Muscle layer of duodenum (tissue), 2 donors: ENCODE data around the gene OFD1.
A peak's percentile ranks its signal among the peaks of the same experiment; 100 is the strongest.

Source experiments
- H3K27ac ChIP-seq: one replicate; pipeline ENCODE4 v1.7.0; 2013; ENCODE audit warnings: mild to moderate bottlenecking, low read length
- H3K27me3 ChIP-seq: one replicate; pipeline ENCODE4 v1.7.0; 2013; ENCODE audit warnings: low read depth, mild to moderate bottlenecking, control low read depth, low read length
- H3K36me3 ChIP-seq, 2 donors: one replicate each; pipeline ENCODE4 v1.7.0; 2013; ENCODE audit warnings: low read length in 2 of 2, control low read depth in 1 of 2, mild to moderate bottlenecking in 1 of 2; ENCODE audit not compliant: insufficient read depth in 2 of 2, control insufficient read depth in 1 of 2
- H3K4me1 ChIP-seq, 2 donors: one replicate each; pipeline ENCODE4 v1.7.0; 2013; ENCODE audit warnings: low read length in 2 of 2, mild to moderate bottlenecking in 2 of 2, control low read depth in 1 of 2, moderate library complexity in 1 of 2; ENCODE audit not compliant: insufficient read depth in 2 of 2, control insufficient read depth in 1 of 2
- H3K4me3 ChIP-seq, 2 donors: one replicate each; pipeline ENCODE4 v1.7.0; 2013; ENCODE audit warnings: low read length in 2 of 2, low read depth in 1 of 2, mild to moderate bottlenecking in 1 of 2
- H3K9me3 ChIP-seq, 2 donors: one replicate each; pipeline ENCODE4 v1.7.0; 2013; ENCODE audit warnings: low read length in 2 of 2, control low read depth in 1 of 2, mild to moderate bottlenecking in 1 of 2; ENCODE audit not compliant: control insufficient read depth in 1 of 2
- donor health status: healthy.

Gene OFD1

DNA sequence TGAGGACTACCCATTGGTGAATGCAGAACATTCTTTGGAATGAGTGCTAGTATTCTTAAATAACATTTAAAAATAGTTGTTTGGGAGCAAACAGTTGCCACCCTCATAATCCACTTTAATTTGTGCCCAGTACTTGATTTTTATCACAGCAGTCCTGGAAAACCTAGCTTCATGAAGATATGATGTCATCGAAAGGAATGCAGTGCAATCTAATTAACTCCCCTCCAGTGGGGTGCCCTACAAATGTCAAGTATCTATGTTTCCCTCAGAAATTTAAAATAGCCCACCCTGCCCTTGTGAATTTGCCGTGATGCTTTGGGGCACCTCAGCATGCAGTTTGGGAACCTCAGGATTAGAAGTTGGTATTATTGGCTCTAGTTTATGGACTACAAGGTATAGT, 40.2 kb upstream of the OFD1 start:
- H3K27me3 ChIP-seq = no peaks in the 10 kb centered on the region
- H3K27ac ChIP-seq = no peak overlapping the region
- no peaks in the 10 kb centered on the region for H3K36me3 ChIP-seq
- no peaks in the 10 kb centered on the region for H3K9me3 ChIP-seq
- no peak overlapping the region for H3K4me3 ChIP-seq
- peaks cover 11 to 49% of the 10 kb centered on the region in 2 donors for H3K4me1 ChIP-seq

DNA sequence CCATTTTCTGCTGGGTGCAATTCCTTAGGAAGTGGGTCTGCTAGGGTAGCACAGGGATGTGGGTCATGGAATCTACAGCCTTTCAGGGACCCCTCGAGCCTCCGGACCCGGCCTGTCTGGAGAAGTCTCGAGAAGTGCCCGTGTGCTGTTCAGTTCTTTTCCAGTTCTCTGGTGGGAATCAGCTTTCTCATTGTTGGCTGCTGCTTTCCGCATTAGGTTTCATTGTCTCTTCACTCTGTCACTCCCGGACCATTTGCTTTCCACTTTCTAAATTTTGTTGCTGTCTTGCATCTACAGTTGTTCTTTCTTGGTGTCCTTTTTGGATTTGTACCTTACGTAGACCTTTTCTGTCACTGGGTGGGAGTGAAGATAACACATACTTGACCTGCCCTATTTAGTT, 39.6 kb upstream of the OFD1 start:
- Histone ChIP-seq H3K4me1 (peaks cover 11 to 49% of the 10 kb centered on the region in 2 donors), H3K4me3 (no peak overlapping the region), H3K27ac (no peak overlapping the region), H3K9me3 (no peaks in the 10 kb centered on the region), H3K27me3 (no peaks in the 10 kb centered on the region), H3K36me3 (no peaks in the 10 kb centered on the region)

DNA sequence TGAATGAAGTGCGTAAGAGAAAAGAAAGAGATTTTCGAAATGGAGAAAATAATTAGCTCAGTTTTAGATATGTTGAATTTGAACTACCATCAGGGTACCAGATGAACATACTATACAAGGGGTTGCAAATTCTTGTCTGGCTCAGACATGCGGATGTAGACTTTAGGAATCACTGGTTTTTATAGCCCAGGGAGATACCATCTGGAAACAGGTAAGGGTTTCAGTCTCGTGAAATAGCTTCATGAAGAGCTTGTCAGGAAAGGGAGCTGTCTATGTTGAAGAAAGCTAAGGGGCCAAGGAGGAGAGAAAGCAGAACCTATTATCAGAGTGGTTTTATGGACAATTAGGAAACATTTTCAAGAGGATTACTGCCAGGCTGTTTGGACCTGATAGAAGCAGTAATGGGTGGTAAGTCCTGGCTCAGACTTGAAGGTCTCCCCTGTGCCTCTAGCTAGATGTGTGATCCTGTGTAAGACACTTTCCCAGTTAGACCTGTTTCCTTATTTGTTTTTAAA, 38.9 kb upstream of the OFD1 start:
- H3K27ac ChIP-seq = no peak overlapping the region

DNA sequence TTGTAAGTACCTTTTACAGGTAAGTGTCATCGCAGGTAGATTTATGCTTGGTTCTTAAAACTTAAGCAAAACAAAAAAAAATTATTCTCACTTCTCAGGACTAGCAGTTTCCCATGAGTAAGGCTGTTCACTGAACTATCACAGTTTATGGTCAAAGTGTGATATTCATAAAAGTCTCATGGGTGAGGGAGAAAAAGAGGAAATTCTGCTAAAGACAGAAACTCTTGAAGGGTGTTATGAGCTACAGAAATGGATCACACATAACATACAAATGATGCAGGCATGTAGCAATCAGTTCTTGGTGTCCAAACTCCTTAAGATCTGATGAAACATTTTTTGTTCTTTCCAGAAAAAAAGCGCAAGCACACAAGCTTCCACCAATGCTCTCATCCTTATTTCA, 37.1 kb upstream of the OFD1 start:
- H3K4me1 ChIP-seq = peaks cover 15 to 47% of the 10 kb centered on the region in 2 donors
- no peak overlapping the region for H3K27ac ChIP-seq
- no peaks in the 10 kb centered on the region for H3K36me3 ChIP-seq
- no peaks in the 10 kb centered on the region for H3K27me3 ChIP-seq
- no peak overlapping the region for H3K4me3 ChIP-seq
- no peaks in the 10 kb centered on the region for H3K9me3 ChIP-seq

More for the DNA sequence above, 38.9 kb upstream of the OFD1 start:
- peaks cover 11 to 49% of the 10 kb centered on the region in 2 donors for H3K4me1 ChIP-seq
- H3K27me3 ChIP-seq = no peaks in the 10 kb centered on the region
- no peaks in the 10 kb centered on the region for H3K9me3 ChIP-seq
- H3K36me3 ChIP-seq = no peaks in the 10 kb centered on the region
- no peak overlapping the region for H3K4me3 ChIP-seq

DNA sequence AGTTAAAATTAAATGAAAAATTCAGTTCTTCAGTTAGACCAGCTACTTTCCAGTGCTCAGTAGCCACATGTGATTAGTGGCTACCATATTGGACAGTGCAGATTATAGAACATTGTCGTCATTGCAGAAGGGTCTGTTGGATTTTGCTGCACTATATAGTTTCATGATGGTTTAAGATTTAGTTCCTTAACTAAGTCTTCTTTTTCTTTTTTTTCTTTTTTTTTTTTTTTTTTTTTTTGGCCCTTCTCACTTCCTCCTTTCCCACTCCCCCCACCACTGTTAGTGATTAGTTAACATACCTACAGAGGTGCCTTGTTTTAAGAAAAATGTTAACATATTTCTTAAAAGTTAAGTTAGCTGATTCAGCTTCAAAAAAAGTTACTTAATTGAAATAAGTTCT, 36.6 kb upstream of the OFD1 start:
- Histone ChIP-seq H3K27me3 (no peaks in the 10 kb centered on the region), H3K4me3 (no peak overlapping the region), H3K9me3 (no peaks in the 10 kb centered on the region), H3K4me1 (peaks cover 15 to 43% of the 10 kb centered on the region in 2 donors), H3K36me3 (no peaks in the 10 kb centered on the region), H3K27ac (no peak overlapping the region)

DNA sequence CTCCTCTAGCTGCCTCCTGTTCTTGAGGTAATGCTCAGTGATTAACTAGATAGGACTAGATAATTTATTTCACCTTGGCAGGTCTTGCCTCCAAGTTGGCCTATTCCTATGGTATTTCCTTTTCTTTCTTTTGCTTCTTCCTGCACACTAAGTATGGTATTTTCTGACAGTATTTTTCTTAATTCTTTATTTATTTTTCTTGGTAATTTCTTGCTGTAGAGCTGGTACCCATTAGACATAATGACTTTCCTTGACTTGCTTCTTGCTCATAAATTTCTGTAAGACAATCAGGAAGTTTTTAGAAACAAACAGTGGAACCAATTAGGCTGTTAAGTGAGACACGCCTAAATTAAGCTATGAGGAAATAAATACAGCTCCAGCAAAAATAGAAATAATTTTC, 36.1 kb upstream of the OFD1 start:
- peak overlapping the region; percentile 58 for H3K27ac ChIP-seq
- peaks cover 15 to 44% of the 10 kb centered on the region in 2 donors for H3K4me1 ChIP-seq

DNA sequence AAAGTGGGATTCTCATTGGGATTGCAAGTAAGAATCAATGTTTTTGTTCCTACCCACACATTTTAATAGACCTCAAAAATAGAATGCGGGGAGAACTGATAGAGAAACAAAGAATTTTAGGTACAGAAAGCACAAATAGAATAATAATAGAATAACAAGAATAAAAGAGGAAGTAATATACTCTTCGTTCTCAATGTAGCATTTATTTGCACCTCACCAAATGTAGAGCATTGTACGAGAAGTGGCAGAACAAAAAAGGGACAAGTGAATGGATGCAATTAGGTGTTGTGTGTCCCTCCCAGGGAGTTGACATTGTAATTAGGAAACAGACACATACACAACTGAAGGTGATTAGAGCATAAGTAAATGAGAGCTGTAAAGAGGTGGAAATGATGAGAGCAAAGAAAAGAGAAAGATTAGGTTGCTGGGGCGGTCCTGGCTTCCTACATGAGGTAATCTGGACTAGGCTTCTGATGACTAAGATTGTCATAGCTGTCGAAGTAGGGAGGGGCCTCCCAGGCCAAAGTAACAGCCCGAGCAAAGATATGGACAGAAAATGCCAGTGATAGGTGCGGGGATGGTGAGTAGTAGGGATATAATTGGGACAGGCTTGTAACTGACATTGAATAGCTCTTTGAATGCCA, 35.2 kb upstream of the OFD1 start:
- Histone ChIP-seq H3K9me3 (no peaks in the 10 kb centered on the region), H3K27me3 (no peaks in the 10 kb centered on the region), H3K27ac (no peak overlapping the region), H3K36me3 (no peaks in the 10 kb centered on the region), H3K4me1 (peaks cover 11 to 40% of the 10 kb centered on the region in 2 donors), H3K4me3 (no peak overlapping the region)

More for the DNA sequence above, 36.1 kb upstream of the OFD1 start:
- H3K36me3 ChIP-seq = no peaks in the 10 kb centered on the region
- no peaks in the 10 kb centered on the region for H3K27me3 ChIP-seq
- no peak overlapping the region for H3K4me3 ChIP-seq
- H3K9me3 ChIP-seq = no peaks in the 10 kb centered on the region

DNA sequence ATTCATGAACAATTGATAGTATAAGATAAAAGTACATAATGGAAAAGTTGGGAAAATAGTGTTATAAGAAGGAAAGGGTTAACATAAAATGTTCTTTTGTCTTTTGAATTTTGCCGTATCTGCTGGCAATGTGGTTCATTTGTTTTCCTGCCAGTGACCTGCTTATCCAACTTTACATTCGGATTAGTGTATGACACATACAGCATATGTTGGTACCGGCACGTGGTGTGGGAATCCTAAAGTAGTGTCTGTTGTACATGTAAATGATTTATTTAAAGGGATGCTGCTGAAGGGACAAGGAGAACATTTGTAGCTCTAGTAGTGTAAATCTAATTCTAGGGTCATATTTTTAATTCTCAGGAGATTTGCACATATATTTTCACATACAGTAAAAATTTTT, 34.2 kb upstream of the OFD1 start:
- H3K9me3 ChIP-seq = no peaks in the 10 kb centered on the region
- H3K4me1 ChIP-seq = peaks cover 9 to 35% of the 10 kb centered on the region in 2 donors
- no peaks in the 10 kb centered on the region for H3K36me3 ChIP-seq
- H3K27ac ChIP-seq = no peak overlapping the region
- H3K4me3 ChIP-seq = no peak overlapping the region
- no peaks in the 10 kb centered on the region for H3K27me3 ChIP-seq

DNA sequence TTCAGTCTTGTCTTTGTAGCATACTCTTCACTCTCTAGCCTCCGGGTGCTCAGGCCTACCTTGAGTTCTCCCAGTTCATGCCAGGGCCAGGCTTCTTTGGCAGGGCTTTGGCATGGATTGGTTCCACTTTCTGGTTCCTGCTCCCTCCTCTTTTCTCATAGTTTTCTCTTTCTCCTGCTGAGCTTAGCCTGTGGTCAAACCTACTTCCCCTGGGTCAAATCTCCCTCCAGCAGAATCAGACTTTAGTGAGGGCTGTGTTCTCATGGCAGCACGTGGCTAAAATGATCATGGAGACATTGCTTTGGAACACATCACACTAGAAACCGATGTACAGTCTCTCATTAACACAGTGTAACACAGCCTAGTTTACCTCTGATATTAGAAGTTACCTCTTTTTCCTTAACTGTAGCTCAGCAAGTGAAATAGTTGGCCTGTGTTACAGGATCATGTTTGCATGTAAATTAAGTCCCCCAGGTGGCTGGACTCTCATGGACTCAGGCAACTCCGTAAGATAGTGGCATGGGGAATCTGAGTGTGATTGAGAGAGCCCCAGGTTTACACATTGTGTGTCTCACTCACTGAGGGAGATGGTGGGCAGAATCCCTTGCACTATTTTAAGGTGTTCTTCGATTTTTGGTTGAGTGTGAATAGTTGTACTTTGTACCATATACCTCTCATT, 32.3 kb upstream of the OFD1 start:
- Histone ChIP-seq H3K4me1 (peaks cover 9 to 33% of the 10 kb centered on the region in 2 donors), H3K27me3 (no peaks in the 10 kb centered on the region), H3K4me3 (no peak overlapping the region), H3K36me3 (no peaks in the 10 kb centered on the region), H3K27ac (no peak overlapping the region), H3K9me3 (no peaks in the 10 kb centered on the region)

DNA sequence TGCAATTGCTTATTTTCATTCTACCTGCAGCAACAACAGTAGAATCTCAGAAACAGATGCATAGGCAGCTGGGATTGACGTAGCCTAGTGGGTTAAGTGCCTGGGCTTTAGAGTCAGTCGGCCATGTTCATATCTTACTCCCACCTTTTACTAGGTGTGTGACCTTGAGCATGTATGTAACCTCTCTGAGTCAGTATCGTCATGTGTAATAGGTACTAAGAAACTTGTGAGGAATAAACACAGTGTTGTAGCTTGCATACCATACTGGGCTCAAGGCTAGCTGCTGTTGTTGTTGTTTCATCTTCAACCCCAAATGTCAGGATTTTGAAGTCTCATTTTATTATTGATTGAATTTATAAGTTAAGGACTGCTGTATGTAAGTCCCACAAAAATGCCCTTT, 31.4 kb upstream of the OFD1 start:
- H3K4me3 ChIP-seq = no peak overlapping the region
- no peaks in the 10 kb centered on the region for H3K36me3 ChIP-seq
- H3K9me3 ChIP-seq = no peaks in the 10 kb centered on the region
- no peaks in the 10 kb centered on the region for H3K27me3 ChIP-seq
- H3K4me1 ChIP-seq = peaks cover 9 to 24% of the 10 kb centered on the region in 2 donors
- H3K27ac ChIP-seq = no peak overlapping the region

DNA sequence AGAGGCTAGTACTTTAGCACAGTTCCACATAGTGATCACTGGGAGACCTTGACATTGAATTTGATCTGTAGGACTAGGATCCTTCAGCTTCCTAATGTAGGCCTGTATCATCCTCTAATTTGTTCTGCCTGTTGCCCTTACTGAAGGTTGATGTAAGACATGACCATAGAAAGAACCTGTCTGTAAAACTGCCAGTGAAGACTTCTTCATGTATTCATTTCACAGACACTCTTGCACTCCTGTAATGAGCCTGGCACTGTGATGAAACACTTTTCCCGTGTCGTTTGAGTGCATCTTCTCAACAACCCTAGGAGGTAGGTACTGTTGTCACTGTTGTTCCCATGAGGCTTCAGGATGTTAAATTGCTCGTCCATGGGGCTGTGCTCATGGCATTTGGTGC, 31.0 kb upstream of the OFD1 start:
- Histone ChIP-seq H3K4me3 (no peak overlapping the region), H3K27me3 (no peaks in the 10 kb centered on the region), H3K36me3 (no peaks in the 10 kb centered on the region), H3K4me1 (peaks cover 9 to 20% of the 10 kb centered on the region in 2 donors), H3K9me3 (no peaks in the 10 kb centered on the region), H3K27ac (no peak overlapping the region)
